Retinal pigment epithelial cell (primary cell): ENCODE data around the gene ACHE.
"Not testable (repeated sequence)": the region's sequence is repeated elsewhere in the genome, so short reads cannot be mapped to it uniquely, and the experiment has no call there.

ENCODE experiments used
- DNase-seq: peaks from one replicate; pipeline ENCODE4 v3.0.0-alpha.2; 2010; ENCODE audit warnings: low read depth
- H3K4me3 ChIP-seq: 2 replicates; pipeline ENCODE4 v1.5.1; 2011; ENCODE audit warnings: mild to moderate bottlenecking, low read length, control low read depth, moderate library complexity
- CTCF ChIP-seq: conservative IDR thresholded peaks from 2 replicates; pipeline ENCODE4 v1.5.1; 2011; ENCODE audit warnings: low read depth, low read length, control low read depth, inconsistent platforms

The ACHE gene

GRCh38 chr7:100855515-100855914 lies 40.2 kb downstream of the ACHE start:
- no peak for TF ChIP-seq CTCF
- DNase-seq = no peak
- H3K4me3 ChIP-seq = no peak overlapping the region

GRCh38 chr7:100854899-100855298 lies 40.8 kb downstream of the ACHE start:
- not testable (repeated sequence) for H3K4me3 ChIP-seq, DNase-seq

- no peak overlapping the region for H3K4me3 ChIP-seq
- TF ChIP-seq CTCF = no peak
- DNase-seq = no peak
Observed at GRCh38 chr7:100854146-100854895, 41.4 kb downstream of the ACHE start.

GRCh38 chr7:100852048-100852872 lies 43.4 kb downstream of the ACHE start, which contains the start of gene SLC12A9:
TSS of gene SLC12A9 (plus strand) at chr7:100852713. CDS start at chr7:100854198, 1,485 bp downstream.
- peak; percentile 34 for DNase-seq
- H3K4me3 ChIP-seq = peak within 1 kb of the TSS; percentile 66
- TF ChIP-seq CTCF = peak; percentile 86

- H3K4me3 ChIP-seq = no peak overlapping the region
- no peak for DNase-seq
- TF ChIP-seq CTCF = no peak
Observed at GRCh38 chr7:100847360-100847759, 48.3 kb downstream of the ACHE start.

- H3K4me3 ChIP-seq = no peak overlapping the region
- no peak for DNase-seq
- no peak for TF ChIP-seq CTCF
Observed at GRCh38 chr7:100840470-100841100, 55.1 kb downstream of the ACHE start.
